ENCODE data around the gene PPRC1.

GRCh38 chr10:102106998-102107397 is 25.8 kb upstream of the PPRC1 start:
- no peak for TF ChIP-seq CTCF (IDR thresholded peaks at IDR 0.05; ENCODE audit: poor library complexity)
- TF ChIP-seq EZH2 (IDR thresholded peaks at IDR 0.05; ENCODE audit: borderline replicate concordance): no peak
- no peak for TF ChIP-seq EZH2phosphoT487 (IDR thresholded peaks at IDR 0.05; ENCODE audit: low read depth, severe bottlenecking, unreplicated experiment)

Measured in hepatocyte (in vitro differentiated cells).